Lung (tissue), 12 donors: ENCODE measurements around the gene TOR1AIP2. TPM values are rescaled to one million over a fixed set of nuclear protein-coding genes. Genes with fewer than 3 reads are reported as not detected.

Experiments
- ATAC-seq: fragments of 200-7000 bp; cut with Tn5 transposase; one replicate; pipeline ENCODE4 v1.9.1; 2020; ENCODE audit warnings: moderate number of reproducible peaks; ENCODE audit not compliant: insufficient read depth, low FRiP score
- DNase-seq, 3 donors: peaks; one replicate each; pipeline ENCODE4 v3.0.0-alpha.2; 2013 to 2017
- H3K27ac ChIP-seq, 2 donors: one replicate each; pipeline ENCODE4 v1.5.1; 2013; ENCODE audit warnings: mild to moderate bottlenecking in 2 of 2, moderate library complexity in 2 of 2, control low read depth in 1 of 2, inconsistent platforms in 1 of 2, low read depth in 1 of 2, low read length in 1 of 2
- H3K27me3 ChIP-seq, 3 donors: one replicate each; pipeline ENCODE4 v1.5.1; 2013; ENCODE audit warnings: low read length in 2 of 3; ENCODE audit not compliant: control insufficient read depth in 3 of 3, insufficient read depth in 3 of 3
- H3K36me3 ChIP-seq, 4 donors: one replicate each; pipeline ENCODE4 v1.5.1; 2013; ENCODE audit warnings: low read length in 4 of 4, mild to moderate bottlenecking in 1 of 4, moderate library complexity in 1 of 4; ENCODE audit not compliant: control insufficient read depth in 4 of 4, insufficient read depth in 4 of 4
- H3K4me1 ChIP-seq, 5 donors: one replicate each; pipeline ENCODE4 v1.5.1; 2013; ENCODE audit warnings: low read length in 5 of 5, mild to moderate bottlenecking in 2 of 5, moderate library complexity in 1 of 5; ENCODE audit not compliant: control insufficient read depth in 5 of 5, insufficient read depth in 5 of 5
- H3K4me3 ChIP-seq: one replicate; pipeline ENCODE4 v1.5.1; 2013; ENCODE audit warnings: mild to moderate bottlenecking, control low read depth, moderate library complexity
- H3K9ac ChIP-seq, 2 donors: one replicate each; pipeline ENCODE4 v1.5.1; 2013; ENCODE audit warnings: low read length in 2 of 2, control low read depth in 1 of 2; ENCODE audit not compliant: insufficient read depth in 1 of 2
- H3K9me3 ChIP-seq, 4 donors: one replicate each; pipeline ENCODE4 v1.5.1; 2013; ENCODE audit warnings: low read length in 3 of 4, mild to moderate bottlenecking in 1 of 4, moderate library complexity in 1 of 4; ENCODE audit not compliant: control insufficient read depth in 4 of 4, insufficient read depth in 3 of 4
- WGBS, 2 donors: extraction: QIAGEN DNeasy Blood & Tissue Kit; methylation state at CpG; one replicate each; pipeline ENCODE4 v1.1.7; 2013; 5-methylcytosine and 5-hydroxymethylcytosine counted together
- polyA plus RNA-seq, 2 donors: library from polyadenylated mRNA; stranded (reverse); fragments of 200-250 nt; gene quantifications; one replicate each; pipeline ENCODE4 v1.2.1, GENCODE V29; 2013
- total RNA-seq, 2 donors: library from RNA; depleted of rRNA in 1 of 2; stranded (reverse); fragments of >200 nt in 1 of 2; gene quantifications; one replicate each; pipeline ENCODE4 v1.2.1, GENCODE V29; 2014 to 2021
- TF ChIP-seq, protein P1 (sequence below): IDR thresholded peaks from 2 replicates; pipeline ENCODE4 v1.5.1; 2012; ENCODE audit warnings: mild to moderate bottlenecking; ENCODE audit errors: control extremely low read depth, extremely low read depth
- donor health status: control.
- donor health status: control.
- donor health status: Bipolar disorder and iron deficiency.
- donor health status: healthy.
- donor health status: DM: yes; HTN: yes; CAD: no.

TOR1AIP2 gene
- total and polyA plus RNA-seq, 4 donors, result 10.1 to 118 (median 51.6) TPM

DNA sequence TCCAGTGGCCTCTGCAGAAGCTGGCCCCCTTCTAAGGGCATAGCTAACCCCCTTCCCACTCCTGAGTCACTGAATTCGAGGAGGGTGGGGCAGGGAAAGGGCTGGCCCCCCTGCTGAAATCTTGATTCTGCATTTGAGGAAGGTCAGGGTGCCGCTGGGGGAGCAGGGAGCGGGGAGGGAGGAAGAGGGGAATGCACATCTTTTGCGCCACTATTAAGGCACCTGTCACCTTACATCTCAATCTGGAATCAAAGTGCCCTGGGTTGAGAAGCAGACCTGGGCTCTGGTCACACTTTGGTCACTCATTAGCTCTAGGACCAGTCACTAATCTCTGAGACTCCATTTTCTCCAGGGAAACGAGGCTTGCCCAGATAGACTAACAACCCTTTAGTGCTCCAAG lies 62.0 kb downstream of the TOR1AIP2 start:
- no peak overlapping the region for H3K9ac ChIP-seq
- ATAC-seq (no peak), DNase-seq (no peak)
- H3K27me3 ChIP-seq, result peaks cover 0 to 3% (median 2%) of the 10 kb centered on the region in 3 donors
- H3K27ac ChIP-seq, result no peak overlapping the region
- no peaks in the 10 kb centered on the region for H3K9me3 ChIP-seq
- H3K36me3 ChIP-seq, result no peaks in the 10 kb centered on the region
- peaks cover 0 to 67% (median 14%) of the 10 kb centered on the region in 5 donors for H3K4me1 ChIP-seq
- no peak overlapping the region for H3K4me3 ChIP-seq
- 32 to 36% methylated on average over 5 of the region's 5 CpGs for WGBS, 2 donors
- TF ChIP-seq, protein P1, sequence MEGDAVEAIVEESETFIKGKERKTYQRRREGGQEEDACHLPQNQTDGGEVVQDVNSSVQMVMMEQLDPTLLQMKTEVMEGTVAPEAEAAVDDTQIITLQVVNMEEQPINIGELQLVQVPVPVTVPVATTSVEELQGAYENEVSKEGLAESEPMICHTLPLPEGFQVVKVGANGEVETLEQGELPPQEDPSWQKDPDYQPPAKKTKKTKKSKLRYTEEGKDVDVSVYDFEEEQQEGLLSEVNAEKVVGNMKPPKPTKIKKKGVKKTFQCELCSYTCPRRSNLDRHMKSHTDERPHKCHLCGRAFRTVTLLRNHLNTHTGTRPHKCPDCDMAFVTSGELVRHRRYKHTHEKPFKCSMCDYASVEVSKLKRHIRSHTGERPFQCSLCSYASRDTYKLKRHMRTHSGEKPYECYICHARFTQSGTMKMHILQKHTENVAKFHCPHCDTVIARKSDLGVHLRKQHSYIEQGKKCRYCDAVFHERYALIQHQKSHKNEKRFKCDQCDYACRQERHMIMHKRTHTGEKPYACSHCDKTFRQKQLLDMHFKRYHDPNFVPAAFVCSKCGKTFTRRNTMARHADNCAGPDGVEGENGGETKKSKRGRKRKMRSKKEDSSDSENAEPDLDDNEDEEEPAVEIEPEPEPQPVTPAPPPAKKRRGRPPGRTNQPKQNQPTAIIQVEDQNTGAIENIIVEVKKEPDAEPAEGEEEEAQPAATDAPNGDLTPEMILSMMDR, result no peak

DNA sequence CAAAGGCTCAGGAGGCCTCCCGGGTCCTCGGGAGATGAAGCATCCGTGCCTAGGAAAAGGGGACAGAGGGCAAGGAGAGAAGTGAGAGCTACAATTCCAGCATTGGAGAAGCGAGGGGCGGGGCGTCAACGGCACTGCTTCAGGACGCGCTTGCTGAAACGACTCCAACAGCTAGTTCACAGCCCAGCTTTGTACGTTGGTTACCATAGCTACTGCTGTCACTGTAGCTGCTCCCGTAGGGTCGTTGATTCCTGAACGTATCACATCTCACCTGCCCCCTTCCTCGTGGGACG lies 63.1 kb downstream of the TOR1AIP2 start:
- DNase-seq, result no peak
- H3K36me3 ChIP-seq, result no peaks in the 10 kb centered on the region
- no peak overlapping the region for H3K27ac ChIP-seq
- 2% methylated on average over 16 of the region's 16 CpGs for WGBS, 2 donors
- H3K9me3 ChIP-seq, result no peaks in the 10 kb centered on the region
- H3K4me1 ChIP-seq, result peaks cover 0 to 67% (median 14%) of the 10 kb centered on the region in 5 donors
- TF ChIP-seq, protein P1, result no peak
- no peak overlapping the region for H3K4me3 ChIP-seq
- ATAC-seq, result peak; percentile 24
- H3K9ac ChIP-seq, result peak overlapping the region in 1 of 2 donors; percentile 86
- H3K27me3 ChIP-seq, result peaks cover 0 to 3% (median 2%) of the 10 kb centered on the region in 3 donors

- ATAC-seq (no peak), DNase-seq (no peak)
- no peaks in the 10 kb centered on the region for H3K36me3 ChIP-seq
- TF ChIP-seq, protein P1, result no peak
- H3K9ac ChIP-seq, result peak overlapping the region in 1 of 2 donors; percentile 86
- no peak overlapping the region for H3K4me3 ChIP-seq
- H3K4me1 ChIP-seq, result peaks cover 0 to 65% (median 14%) of the 10 kb centered on the region in 5 donors
- no peak overlapping the region for H3K27ac ChIP-seq
- peaks cover 0 to 3% (median 2%) of the 10 kb centered on the region in 3 donors for H3K27me3 ChIP-seq
- no peaks in the 10 kb centered on the region for H3K9me3 ChIP-seq
- WGBS, 2 donors, result 86 to 90% methylated on average over 28 of the region's 28 CpGs
Observed at GRCh38 chr1:179813626-179814545, 63.7 kb downstream of the TOR1AIP2 start.
